Duodenal mucosa (tissue), 2 donors: Measurements from ENCODE around the gene RASGRP2.

Experiments
- H3K27ac ChIP-seq: one replicate; pipeline ENCODE4 v1.7.0; 2013; ENCODE audit warnings: low read depth, low read length
- H3K27me3 ChIP-seq, 2 donors: one replicate each; pipeline ENCODE4 v1.7.0; 2013; ENCODE audit warnings: low read length in 2 of 2, control low read depth in 1 of 2; ENCODE audit not compliant: insufficient read depth in 2 of 2, control insufficient read depth in 1 of 2
- H3K36me3 ChIP-seq, 2 donors: one replicate each; pipeline ENCODE4 v1.7.0; 2013; ENCODE audit warnings: low read length in 2 of 2, control low read depth in 1 of 2; ENCODE audit not compliant: insufficient read depth in 2 of 2, control insufficient read depth in 1 of 2
- H3K4me1 ChIP-seq, 2 donors: one replicate each; pipeline ENCODE4 v1.7.0; 2013; ENCODE audit warnings: low read length in 2 of 2, control low read depth in 1 of 2; ENCODE audit not compliant: insufficient read depth in 2 of 2, control insufficient read depth in 1 of 2
- H3K4me3 ChIP-seq, 2 donors: one replicate each; pipeline ENCODE4 v1.7.0; 2013; ENCODE audit warnings: low read length in 2 of 2, low read depth in 1 of 2
- H3K9ac ChIP-seq, 2 donors: one replicate each; pipeline ENCODE4 v1.7.0; 2013; ENCODE audit warnings: low read length in 2 of 2, low read depth in 1 of 2
- H3K9me3 ChIP-seq, 2 donors: one replicate each; pipeline ENCODE4 v1.7.0; 2013; ENCODE audit warnings: low read length in 2 of 2, control low read depth in 1 of 2; ENCODE audit not compliant: control insufficient read depth in 1 of 2

Gene RASGRP2

DNA sequence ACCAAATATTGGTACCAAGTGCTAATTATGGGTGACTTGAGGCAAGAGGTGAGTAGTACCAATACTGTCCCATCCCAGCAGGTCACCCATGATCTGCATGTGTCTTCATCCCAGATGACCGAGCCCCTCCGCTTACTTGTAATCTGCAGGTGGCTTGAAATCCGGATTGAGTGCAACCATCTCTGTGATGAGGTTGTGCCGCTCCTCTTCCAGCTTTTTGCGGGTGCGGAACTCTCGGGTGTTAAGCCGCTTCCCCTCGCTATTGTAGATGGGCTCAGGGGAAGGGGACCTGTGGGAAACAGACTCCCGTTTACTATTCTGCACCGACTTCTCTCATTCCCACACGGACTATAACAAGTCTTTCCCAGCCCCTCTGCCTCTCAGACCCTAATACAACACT lies 26.2 kb upstream of the RASGRP2 start:
- H3K4me3 ChIP-seq = no peak overlapping the region
- no peaks in the 10 kb centered on the region for H3K9me3 ChIP-seq
- H3K27ac ChIP-seq = no peak overlapping the region
- H3K27me3 ChIP-seq = no peaks in the 10 kb centered on the region
- H3K9ac ChIP-seq = no peak overlapping the region
- peaks cover 10 to 15% of the 10 kb centered on the region in 2 donors for H3K4me1 ChIP-seq
- H3K36me3 ChIP-seq = peaks cover 80 to 95% of the 10 kb centered on the region in 2 donors

DNA sequence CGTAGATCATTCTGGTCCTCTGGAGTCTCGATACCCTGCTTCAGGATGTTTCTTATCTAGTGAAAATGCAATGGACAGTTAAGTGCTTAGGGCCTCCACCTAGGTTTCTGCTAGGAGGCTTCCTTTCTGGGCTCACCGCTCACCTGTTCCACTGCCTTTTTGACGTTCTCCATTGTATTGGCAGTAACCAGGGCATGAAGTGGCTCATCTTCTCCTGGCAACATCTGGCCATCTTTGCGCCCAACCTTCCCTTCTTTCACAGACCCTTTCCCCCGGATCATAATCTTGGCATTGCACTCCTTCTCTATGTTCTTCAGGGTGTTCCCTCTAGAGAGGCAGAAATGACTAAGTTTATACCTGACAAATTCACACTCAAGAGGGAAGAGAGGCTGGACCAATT lies 25.3 kb upstream of the RASGRP2 start:
- Histone ChIP-seq H3K4me1 (peaks cover 12 to 17% of the 10 kb centered on the region in 2 donors), H3K9me3 (no peaks in the 10 kb centered on the region), H3K4me3 (no peak overlapping the region), H3K27me3 (no peaks in the 10 kb centered on the region), H3K27ac (no peak overlapping the region), H3K36me3 (peaks cover 83 to 95% of the 10 kb centered on the region in 2 donors), H3K9ac (no peak overlapping the region)

DNA sequence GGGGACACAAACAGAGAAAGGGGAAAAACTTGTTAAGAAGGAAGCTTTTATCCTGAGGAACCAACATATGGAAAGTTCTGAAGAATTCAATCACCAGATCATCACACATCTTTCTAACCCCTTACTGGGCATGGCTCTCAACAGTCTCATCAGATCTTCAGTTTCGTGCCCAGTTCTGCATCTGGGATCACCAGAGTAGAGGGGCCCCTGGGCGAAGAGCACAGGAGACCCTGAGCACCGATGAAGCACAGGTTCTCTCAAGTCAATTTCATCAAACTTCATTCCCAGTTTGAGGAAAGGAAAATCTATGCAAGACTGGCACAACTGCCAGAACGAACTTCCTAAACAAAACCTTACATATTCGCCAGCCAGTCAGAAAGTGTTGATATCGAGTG lies 24.4 kb upstream of the RASGRP2 start:
- H3K36me3 ChIP-seq = peaks cover 81 to 95% of the 10 kb centered on the region in 2 donors
- no peaks in the 10 kb centered on the region for H3K27me3 ChIP-seq
- peaks cover 9 to 16% of the 10 kb centered on the region in 2 donors for H3K4me1 ChIP-seq
- no peak overlapping the region for H3K9ac ChIP-seq
- no peak overlapping the region for H3K4me3 ChIP-seq
- no peaks in the 10 kb centered on the region for H3K9me3 ChIP-seq
- H3K27ac ChIP-seq = no peak overlapping the region

DNA sequence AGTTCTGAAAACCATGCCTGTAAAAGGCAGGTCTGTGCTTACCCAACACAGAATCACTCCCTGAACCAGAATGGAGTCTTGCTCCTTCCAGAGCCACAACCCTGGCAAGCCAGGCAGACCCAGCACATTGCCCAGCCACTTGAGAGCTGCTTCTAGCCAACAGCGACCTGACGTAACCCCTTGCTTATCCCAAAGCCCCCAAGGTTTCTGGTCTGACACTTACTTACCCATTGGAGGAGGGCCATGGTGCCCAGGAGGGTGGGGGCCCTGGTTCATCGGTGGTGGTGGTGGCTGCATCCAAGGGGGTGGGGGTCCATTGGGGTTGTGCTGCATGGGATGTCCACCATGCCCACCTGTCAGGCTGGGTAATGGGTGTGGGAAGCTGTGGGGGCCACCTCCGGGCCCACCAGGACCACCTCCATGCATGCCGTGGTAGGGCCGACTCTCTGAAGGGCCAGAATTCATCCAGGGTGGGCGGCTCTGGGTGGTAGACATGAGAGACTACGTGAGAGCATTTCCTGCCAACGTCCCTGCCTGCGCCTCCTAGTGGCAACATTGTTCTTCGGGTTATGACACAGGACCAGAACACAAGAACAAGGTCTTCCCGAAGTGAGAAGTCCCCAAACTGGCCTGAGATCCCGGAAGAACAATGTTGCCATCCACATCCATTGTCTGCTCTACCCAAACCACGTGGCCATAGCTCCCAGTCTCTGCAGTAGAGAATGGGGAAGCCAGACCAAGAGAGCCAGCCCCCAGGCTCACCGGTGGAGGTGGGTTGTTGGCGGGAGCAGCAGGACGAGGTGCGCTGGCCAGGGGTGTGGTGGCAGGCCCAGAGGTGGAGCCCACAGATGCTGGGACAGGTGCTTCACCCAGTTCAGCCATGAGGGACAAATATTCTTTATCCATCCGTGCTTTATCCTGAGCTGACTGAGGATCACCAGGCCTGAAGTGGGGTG lies 23.7 kb upstream of the RASGRP2 start:
- H3K36me3 ChIP-seq = peaks cover 80 to 95% of the 10 kb centered on the region in 2 donors
- H3K27ac ChIP-seq = no peak overlapping the region
- peaks cover 2 to 15% of the 10 kb centered on the region in 2 donors for H3K4me1 ChIP-seq
- H3K4me3 ChIP-seq = no peak overlapping the region
- no peaks in the 10 kb centered on the region for H3K27me3 ChIP-seq
- no peaks in the 10 kb centered on the region for H3K9me3 ChIP-seq
- H3K9ac ChIP-seq = no peak overlapping the region

GRCh38 chr11:64766881-64767280 lies 22.9 kb upstream of the RASGRP2 start:
- H3K9ac ChIP-seq = no peak overlapping the region
- H3K4me1 ChIP-seq = peaks cover 0 to 13% of the 10 kb centered on the region in 2 donors
- no peaks in the 10 kb centered on the region for H3K27me3 ChIP-seq
- H3K36me3 ChIP-seq = peaks cover 80 to 94% of the 10 kb centered on the region in 2 donors
- H3K9me3 ChIP-seq = no peaks in the 10 kb centered on the region
- no peak overlapping the region for H3K27ac ChIP-seq
- H3K4me3 ChIP-seq = no peak overlapping the region

GRCh38 chr11:64765851-64766665 lies 22.1 kb upstream of the RASGRP2 start:
- H3K4me1 ChIP-seq = peaks cover 0 to 13% of the 10 kb centered on the region in 2 donors
- no peak overlapping the region for H3K4me3 ChIP-seq
- H3K36me3 ChIP-seq = peaks cover 72 to 85% of the 10 kb centered on the region in 2 donors
- no peak overlapping the region for H3K9ac ChIP-seq
- H3K27ac ChIP-seq = no peak overlapping the region
- no peaks in the 10 kb centered on the region for H3K27me3 ChIP-seq
- no peaks in the 10 kb centered on the region for H3K9me3 ChIP-seq

DNA sequence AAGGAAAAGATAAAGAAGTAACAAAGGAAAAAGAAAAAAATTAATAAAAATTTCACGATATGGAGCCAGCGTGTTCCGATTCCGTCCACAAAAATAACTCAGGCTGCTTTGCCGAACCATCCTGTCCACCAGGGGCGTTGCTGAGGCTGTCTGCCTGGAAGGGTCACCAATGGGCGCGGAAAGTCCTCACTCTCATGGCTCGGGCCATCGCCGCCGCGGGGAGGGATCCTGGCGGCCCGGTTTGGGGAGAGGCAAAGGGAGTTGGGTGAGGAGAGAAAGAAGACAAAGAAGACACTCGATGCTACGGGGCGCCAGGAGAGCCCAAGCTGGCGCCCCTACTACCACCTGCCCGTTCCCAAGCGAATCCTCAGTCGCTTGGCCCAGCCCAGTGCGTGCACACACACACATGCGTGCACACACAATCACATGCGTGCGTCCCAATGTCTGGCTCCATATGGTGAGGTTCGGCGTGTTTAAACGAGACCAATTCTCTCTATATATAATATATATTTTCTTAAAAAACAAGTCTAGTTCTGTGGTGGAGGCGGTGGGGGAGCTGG lies 21.4 kb upstream of the RASGRP2 start:
- Histone ChIP-seq H3K9ac (no peak overlapping the region), H3K27me3 (no peaks in the 10 kb centered on the region), H3K36me3 (peaks cover 65 to 83% of the 10 kb centered on the region in 2 donors), H3K4me3 (no peak overlapping the region), H3K4me1 (peaks cover 0 to 14% of the 10 kb centered on the region in 2 donors), H3K9me3 (no peaks in the 10 kb centered on the region), H3K27ac (no peak overlapping the region)

DNA sequence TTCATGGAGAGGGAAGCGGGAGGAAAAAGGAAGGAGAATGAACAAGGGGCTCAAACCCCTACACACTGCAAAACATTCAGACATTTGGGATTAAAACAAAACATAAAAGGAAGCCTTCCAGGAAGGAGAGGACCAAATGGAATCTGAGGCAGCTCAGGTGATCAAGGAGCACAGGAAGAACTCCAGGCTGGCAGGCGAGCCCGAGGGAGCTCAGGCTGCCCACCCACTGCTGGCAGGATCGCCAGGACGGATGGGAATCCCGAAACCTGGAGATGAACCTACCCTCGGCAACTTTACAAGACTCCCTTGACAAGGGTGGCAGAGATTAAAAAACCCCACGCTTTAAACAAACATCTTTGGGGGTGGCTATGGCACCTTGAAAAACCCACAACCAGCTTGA lies 20.8 kb upstream of the RASGRP2 start:
- Histone ChIP-seq H3K4me1 (peaks cover 0 to 19% of the 10 kb centered on the region in 2 donors), H3K9ac (no peak overlapping the region)

DNA sequence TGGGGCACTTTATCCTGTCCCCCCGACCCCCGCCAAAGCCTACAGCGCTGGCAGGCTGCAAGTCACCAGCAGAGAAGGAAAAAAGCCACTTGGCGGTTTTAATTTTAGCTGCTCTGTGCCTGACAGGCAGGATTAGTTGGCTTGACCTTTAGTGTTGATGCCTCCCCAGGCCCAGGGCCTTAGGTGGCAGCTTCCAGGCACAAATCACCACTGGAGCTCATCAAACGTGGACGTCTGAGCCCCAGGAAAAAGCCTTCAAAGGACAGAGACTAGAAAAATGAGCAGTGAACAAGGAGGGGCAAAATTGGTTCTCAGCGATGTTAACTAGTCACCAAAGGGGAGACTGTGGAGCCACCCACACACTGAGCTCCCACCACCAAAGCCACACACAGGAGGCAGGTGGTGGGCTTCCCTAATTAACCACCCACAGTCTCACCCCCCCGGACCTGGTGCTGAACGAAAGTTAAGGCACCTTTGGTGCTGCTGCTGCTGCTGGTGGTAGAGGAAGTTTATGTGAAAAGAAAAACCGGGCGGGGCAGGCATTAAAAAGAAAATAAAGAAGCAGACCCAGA lies 20.2 kb upstream of the RASGRP2 start:
- Histone ChIP-seq H3K9me3 (no peaks in the 10 kb centered on the region), H3K27me3 (no peaks in the 10 kb centered on the region), H3K27ac (no peak overlapping the region), H3K4me1 (peaks cover 0 to 19% of the 10 kb centered on the region in 2 donors), H3K36me3 (peaks cover 53 to 70% of the 10 kb centered on the region in 2 donors), H3K9ac (no peak overlapping the region), H3K4me3 (no peak overlapping the region)

More for the DNA sequence above, 20.8 kb upstream of the RASGRP2 start:
- Histone ChIP-seq H3K4me3 (no peak overlapping the region), H3K27ac (no peak overlapping the region), H3K27me3 (no peaks in the 10 kb centered on the region), H3K9me3 (no peaks in the 10 kb centered on the region), H3K36me3 (peaks cover 59 to 77% of the 10 kb centered on the region in 2 donors)
